ENCODE measurements around the gene ST6GALNAC6. TPM values are rescaled to one million over a fixed set of nuclear protein-coding genes. Genes with fewer than 3 reads are reported as not detected.

The ST6GALNAC6 gene
- total RNA-seq, 1 experiment from 2014 or later = 24.5 TPM

- no peak overlapping the region for H3K4me3 ChIP-seq (replicated peaks in 1 of 2; ENCODE audit: low read depth in 1 of 2, low read length in 2 of 2)
- no peak overlapping the region for H3K9ac ChIP-seq (ENCODE audit: low read length)
- H3K4me2 ChIP-seq (ENCODE audit: low read length) = no peak overlapping the region
- ChIA-PET CTCF (no interaction called here), RAD21 (ENCODE audit: low non-redundant PET in 1 of 2, low total read pairs in 2 of 2, uncharacterized antibody in 2 of 2, unreplicated experiment in 2 of 2) (no interaction called here), POLR2A (no interaction called here)
- DNase-seq (ENCODE audit: low read depth, low spot score) = no peak
- H3K79me2 ChIP-seq (ENCODE audit: insufficient read depth, low read length) = peaks cover 10% of the 10 kb centered on the region
- BruUV-seq (replicated peaks) = no TSS peak
- no peaks in the 10 kb centered on the region for H3K9me3 ChIP-seq (ENCODE audit: control insufficient read depth in 1 of 2, insufficient read depth in 1 of 2, low read depth in 1 of 2, low read length in 2 of 2)
- H3K4me1 ChIP-seq (ENCODE audit: control insufficient read depth in 1 of 2, insufficient read depth in 2 of 2, low read length in 2 of 2) = peaks cover 16 to 31% of the 10 kb centered on the region in 2 experiments
- H3K9me2 ChIP-seq (ENCODE audit: insufficient read depth) = no peaks in the 10 kb centered on the region
- no peak for TF ChIP-seq TCF7L2 (IDR thresholded peaks at IDR 0.05; ENCODE audit: borderline replicate concordance, extremely low read depth, insufficient read depth, insufficient read length)
- no peak for TF ChIP-seq POLR2AphosphoS5 (IDR thresholded peaks at IDR 0.05; ENCODE audit: low read depth, low read length)
- TF ChIP-seq FOSL1 (IDR thresholded peaks at IDR 0.05; ENCODE audit: low read depth) = no peak
- TF ChIP-seq YY1 (IDR thresholded peaks at IDR 0.05; ENCODE audit: extremely low read depth, insufficient replicate concordance, low read depth, low read length) = no peak
- no peak for TF ChIP-seq EZH2 (IDR thresholded peaks at IDR 0.05)
- TF ChIP-seq JUND (IDR thresholded peaks at IDR 0.05) = no peak
- TF ChIP-seq SIN3A (IDR thresholded peaks at IDR 0.05; ENCODE audit: low read depth) = no peak
- no peak for TF ChIP-seq SRF (IDR thresholded peaks at IDR 0.05; ENCODE audit: low read depth)
- H2AFZ ChIP-seq (ENCODE audit: low read depth, low read length, poor library complexity, severe bottlenecking) = no peak overlapping the region
- no peak for ATAC-seq
- H3K36me3 ChIP-seq (ENCODE audit: control insufficient read depth in 1 of 2, insufficient read depth in 2 of 2, low read length in 2 of 2) = peaks cover 0 to 9% of the 10 kb centered on the region in 2 experiments; a peak in 2 of 4 replicates
- no peaks in the 10 kb centered on the region for H3K27me3 ChIP-seq (ENCODE audit: insufficient read depth, low read length)
- no peak overlapping the region for H3K27ac ChIP-seq (ENCODE audit: low read depth, low read length)
- H4K20me1 ChIP-seq (ENCODE audit: insufficient read depth) = no peaks in the 10 kb centered on the region
- intact Hi-C loops (cut with micrococcal nuclease) = no loop called here
Observed at GRCh38 chr9:127945942-127946341, 46.5 kb upstream of the ST6GALNAC6 start.

- no peaks in the 10 kb centered on the region for H3K9me2 ChIP-seq (ENCODE audit: insufficient read depth)
- H3K27ac ChIP-seq (ENCODE audit: low read depth, low read length) = no peak overlapping the region
- H2AFZ ChIP-seq (ENCODE audit: low read depth, low read length, poor library complexity, severe bottlenecking) = no peak overlapping the region
- RAD21 ChIA-PET (ENCODE audit: low non-redundant PET in 1 of 2, low total read pairs in 2 of 2, uncharacterized antibody in 2 of 2, unreplicated experiment in 2 of 2) = no interaction called here
- DNase-seq (ENCODE audit: low read depth, low spot score) (no peak), ATAC-seq (no peak)
- H4K20me1 ChIP-seq (ENCODE audit: insufficient read depth) = no peaks in the 10 kb centered on the region
- H3K79me2 ChIP-seq (ENCODE audit: insufficient read depth, low read length) = peaks cover 4% of the 10 kb centered on the region
- no peak overlapping the region for H3K4me3 ChIP-seq (replicated peaks in 1 of 2; ENCODE audit: low read depth in 1 of 2, low read length in 2 of 2)
- peaks cover 12 to 24% of the 10 kb centered on the region in 2 experiments for H3K4me1 ChIP-seq (ENCODE audit: control insufficient read depth in 1 of 2, insufficient read depth in 2 of 2, low read length in 2 of 2)
- H3K9ac ChIP-seq (ENCODE audit: low read length) = no peak overlapping the region
- POLR2A ChIA-PET = no interaction called here
- no peak for TF ChIP-seq POLR2AphosphoS5 (IDR thresholded peaks at IDR 0.05; ENCODE audit: low read depth, low read length)
- no peak for TF ChIP-seq ATF3 (IDR thresholded peaks at IDR 0.05)
- TF ChIP-seq EZH2 (IDR thresholded peaks at IDR 0.05) = no peak
- no peak for TF ChIP-seq RAD21 (IDR thresholded peaks at IDR 0.05; ENCODE audit: low read depth)
- H3K36me3 ChIP-seq (ENCODE audit: control insufficient read depth in 1 of 2, insufficient read depth in 2 of 2, low read length in 2 of 2) = peaks cover 0 to 9% of the 10 kb centered on the region in 2 experiments; a peak in 2 of 4 replicates
- H3K4me2 ChIP-seq (ENCODE audit: low read length) = no peak overlapping the region
- BruUV-seq (replicated peaks) = no TSS peak
- intact Hi-C loops (cut with micrococcal nuclease) = no loop called here
- CTCF ChIA-PET = no interaction called here
- H3K9me3 ChIP-seq (ENCODE audit: control insufficient read depth in 1 of 2, insufficient read depth in 1 of 2, low read depth in 1 of 2, low read length in 2 of 2) = no peaks in the 10 kb centered on the region
- no peaks in the 10 kb centered on the region for H3K27me3 ChIP-seq (ENCODE audit: insufficient read depth, low read length)
Observed at GRCh38 chr9:127945338-127945737, 45.9 kb upstream of the ST6GALNAC6 start.
